Measurements from ENCODE around the gene ANKRD23.

The ANKRD23 gene

GRCh38 chr2:96795076-96795475 lies 48.7 kb downstream of the ANKRD23 start:
- H2BK12ac ChIP-seq (ENCODE audit: low read length) = no peak overlapping the region
- no peak overlapping the region for H3K4me3 ChIP-seq (ENCODE audit: low read depth, low read length)
- DNase-seq = no peak
- H3K4me1 ChIP-seq (ENCODE audit: control insufficient read depth in 1 of 2, insufficient read depth in 2 of 2, low read length in 2 of 2) = no peaks in the 10 kb centered on the region
- no peak overlapping the region for H2AFZ ChIP-seq (ENCODE audit: insufficient read depth, low read length, poor library complexity)
- peaks cover 1% of the 10 kb centered on the region for H3K9me3 ChIP-seq (ENCODE audit: insufficient read depth, low read depth, low read length)
- H4K8ac ChIP-seq (ENCODE audit: low read depth, low read length) = no peak overlapping the region
- H2BK5ac ChIP-seq (ENCODE audit: low read depth, low read length, poor library complexity) = no peak overlapping the region
- no peak overlapping the region for H3K27ac ChIP-seq (ENCODE audit: low read depth, low read length)
- H3K36me3 ChIP-seq (ENCODE audit: control insufficient read depth in 1 of 2, insufficient read depth in 2 of 2, low read length in 2 of 2) = peaks cover 8 to 18% of the 10 kb centered on the region in 2 experiments
- H3K4me2 ChIP-seq (ENCODE audit: low read length) = no peak overlapping the region
- no peaks in the 10 kb centered on the region for H3K27me3 ChIP-seq (ENCODE audit: insufficient read depth, low read length)
- H4K91ac ChIP-seq (ENCODE audit: low read depth, low read length) = no peak overlapping the region
- H3K18ac ChIP-seq (ENCODE audit: low read length) = no peak overlapping the region
- no peak overlapping the region for H2BK120ac ChIP-seq (ENCODE audit: insufficient read depth, low read length, poor library complexity)
- no peaks in the 10 kb centered on the region for H3K79me1 ChIP-seq (ENCODE audit: low read length)
- no peaks in the 10 kb centered on the region for H3K79me2 ChIP-seq (ENCODE audit: control insufficient read depth, insufficient read depth, low read length, poor library complexity)
- H3K14ac ChIP-seq (ENCODE audit: low read length) = no peak overlapping the region
- H3K23ac ChIP-seq (ENCODE audit: low read length) = no peak overlapping the region
- no peak overlapping the region for H4K12ac ChIP-seq (ENCODE audit: low read depth, low read length)
- no CpG with 5 or more reads among the region's 6 CpGs for WGBS (ENCODE audit: extremely low coverage, insufficient coverage, insufficient read length)
- H3K4ac ChIP-seq (ENCODE audit: low read depth, low read length) = no peak overlapping the region
- H3K9ac ChIP-seq (ENCODE audit: low read length) = no peak overlapping the region
- no peak overlapping the region for H2AK5ac ChIP-seq (ENCODE audit: low read length)

- WGBS (ENCODE audit: extremely low coverage, insufficient coverage, insufficient read length) = no CpG with 5 or more reads among the region's 17 CpGs
Observed at GRCh38 chr2:96792772-96793749, 50.8 kb downstream of the ANKRD23 start.

GRCh38 chr2:96789245-96789617 lies 54.6 kb downstream of the ANKRD23 start:
- no peak overlapping the region for H4K8ac ChIP-seq (ENCODE audit: low read depth, low read length)
- H2AFZ ChIP-seq (ENCODE audit: insufficient read depth, low read length, poor library complexity) = no peak overlapping the region
- no peak overlapping the region for H3K23ac ChIP-seq (ENCODE audit: low read length)
- no peaks in the 10 kb centered on the region for H3K9me3 ChIP-seq (ENCODE audit: insufficient read depth, low read depth, low read length)
- no peak overlapping the region for H4K12ac ChIP-seq (ENCODE audit: low read depth, low read length)
- no peak overlapping the region for H3K4me2 ChIP-seq (ENCODE audit: low read length)
- H3K14ac ChIP-seq (ENCODE audit: low read length) = no peak overlapping the region
- no peak overlapping the region for H3K4ac ChIP-seq (ENCODE audit: low read depth, low read length)
- H3K9ac ChIP-seq (ENCODE audit: low read length) = no peak overlapping the region
- no peak overlapping the region for H3K18ac ChIP-seq (ENCODE audit: low read length)
- H3K79me1 ChIP-seq (ENCODE audit: low read length) = no peaks in the 10 kb centered on the region
- H2BK120ac ChIP-seq (ENCODE audit: insufficient read depth, low read length, poor library complexity) = no peak overlapping the region
- H3K27me3 ChIP-seq (ENCODE audit: insufficient read depth, low read length) = no peaks in the 10 kb centered on the region
- H4K91ac ChIP-seq (ENCODE audit: low read depth, low read length) = no peak overlapping the region
- H3K27ac ChIP-seq (ENCODE audit: low read depth, low read length) = no peak overlapping the region
- H2AK5ac ChIP-seq (ENCODE audit: low read length) = no peak overlapping the region
- H3K4me1 ChIP-seq (ENCODE audit: control insufficient read depth in 1 of 2, insufficient read depth in 2 of 2, low read length in 2 of 2) = no peaks in the 10 kb centered on the region
- no peak overlapping the region for H2BK5ac ChIP-seq (ENCODE audit: low read depth, low read length, poor library complexity)
- H3K79me2 ChIP-seq (ENCODE audit: control insufficient read depth, insufficient read depth, low read length, poor library complexity) = no peaks in the 10 kb centered on the region
- no peak overlapping the region for H3K4me3 ChIP-seq (ENCODE audit: low read depth, low read length)
- H3K36me3 ChIP-seq (ENCODE audit: control insufficient read depth in 1 of 2, insufficient read depth in 2 of 2, low read length in 2 of 2) = no peaks in the 10 kb centered on the region
- DNase-seq = no peak
- H2BK12ac ChIP-seq (ENCODE audit: low read length) = no peak overlapping the region
- WGBS (ENCODE audit: extremely low coverage, insufficient coverage, insufficient read length) = no CpG with 5 or more reads among the region's 6 CpGs

More at GRCh38 chr2:96792772-96793749, 50.8 kb downstream of the ANKRD23 start:
- Histone ChIP-seq H2BK5ac (ENCODE audit: low read depth, low read length, poor library complexity) (no peak overlapping the region), H2BK12ac (ENCODE audit: low read length) (no peak overlapping the region), H3K4me1 (ENCODE audit: control insufficient read depth in 1 of 2, insufficient read depth in 2 of 2, low read length in 2 of 2) (no peaks in the 10 kb centered on the region), H3K23ac (ENCODE audit: low read length) (no peak overlapping the region), H3K18ac (ENCODE audit: low read length) (no peak overlapping the region), H3K36me3 (ENCODE audit: control insufficient read depth in 1 of 2, insufficient read depth in 2 of 2, low read length in 2 of 2) (peaks cover 2 to 6% of the 10 kb centered on the region in 2 experiments), H3K79me2 (ENCODE audit: control insufficient read depth, insufficient read depth, low read length, poor library complexity) (no peaks in the 10 kb centered on the region), H3K4me2 (ENCODE audit: low read length) (no peak overlapping the region), H2AK5ac (ENCODE audit: low read length) (no peak overlapping the region), H2AFZ (ENCODE audit: insufficient read depth, low read length, poor library complexity) (no peak overlapping the region), H3K4ac (ENCODE audit: low read depth, low read length) (no peak overlapping the region), H4K91ac (ENCODE audit: low read depth, low read length) (no peak overlapping the region), H3K4me3 (ENCODE audit: low read depth, low read length) (no peak overlapping the region), H3K79me1 (ENCODE audit: low read length) (no peaks in the 10 kb centered on the region), H3K27ac (ENCODE audit: low read depth, low read length) (no peak overlapping the region), H2BK120ac (ENCODE audit: insufficient read depth, low read length, poor library complexity) (no peak overlapping the region), H4K12ac (ENCODE audit: low read depth, low read length) (no peak overlapping the region), H3K9me3 (ENCODE audit: insufficient read depth, low read depth, low read length) (peaks cover 1% of the 10 kb centered on the region), H4K8ac (ENCODE audit: low read depth, low read length) (no peak overlapping the region), H3K14ac (ENCODE audit: low read length) (no peak overlapping the region), H3K27me3 (ENCODE audit: insufficient read depth, low read length) (no peaks in the 10 kb centered on the region), H3K9ac (ENCODE audit: low read length) (no peak overlapping the region)
- DNase-seq = no peak

GRCh38 chr2:96788442-96789244 lies 55.2 kb downstream of the ANKRD23 start:
- no peak overlapping the region for H2AK5ac ChIP-seq (ENCODE audit: low read length)
- no peaks in the 10 kb centered on the region for H3K36me3 ChIP-seq (ENCODE audit: control insufficient read depth in 1 of 2, insufficient read depth in 2 of 2, low read length in 2 of 2)
- no peaks in the 10 kb centered on the region for H3K27me3 ChIP-seq (ENCODE audit: insufficient read depth, low read length)
- no peak overlapping the region for H2BK5ac ChIP-seq (ENCODE audit: low read depth, low read length, poor library complexity)
- no peak overlapping the region for H3K14ac ChIP-seq (ENCODE audit: low read length)
- no peak overlapping the region for H2BK120ac ChIP-seq (ENCODE audit: insufficient read depth, low read length, poor library complexity)
- H3K79me1 ChIP-seq (ENCODE audit: low read length) = no peaks in the 10 kb centered on the region
- H3K4me2 ChIP-seq (ENCODE audit: low read length) = no peak overlapping the region
- no CpG with 5 or more reads among the region's 17 CpGs for WGBS (ENCODE audit: extremely low coverage, insufficient coverage, insufficient read length)
- no peak for DNase-seq
- H3K9ac ChIP-seq (ENCODE audit: low read length) = no peak overlapping the region
- no peak overlapping the region for H3K18ac ChIP-seq (ENCODE audit: low read length)
- no peak overlapping the region for H3K23ac ChIP-seq (ENCODE audit: low read length)
- no peak overlapping the region for H3K27ac ChIP-seq (ENCODE audit: low read depth, low read length)
- H2BK12ac ChIP-seq (ENCODE audit: low read length) = no peak overlapping the region
- H3K4me1 ChIP-seq (ENCODE audit: control insufficient read depth in 1 of 2, insufficient read depth in 2 of 2, low read length in 2 of 2) = no peaks in the 10 kb centered on the region
- H3K4ac ChIP-seq (ENCODE audit: low read depth, low read length) = no peak overlapping the region
- no peak overlapping the region for H4K8ac ChIP-seq (ENCODE audit: low read depth, low read length)
- H4K12ac ChIP-seq (ENCODE audit: low read depth, low read length) = no peak overlapping the region
- no peak overlapping the region for H4K91ac ChIP-seq (ENCODE audit: low read depth, low read length)
- no peak overlapping the region for H2AFZ ChIP-seq (ENCODE audit: insufficient read depth, low read length, poor library complexity)
- H3K4me3 ChIP-seq (ENCODE audit: low read depth, low read length) = no peak overlapping the region
- no peaks in the 10 kb centered on the region for H3K9me3 ChIP-seq (ENCODE audit: insufficient read depth, low read depth, low read length)
- H3K79me2 ChIP-seq (ENCODE audit: control insufficient read depth, insufficient read depth, low read length, poor library complexity) = no peaks in the 10 kb centered on the region

Data from trophoblast cell (in vitro differentiated cells and primary cell).